Neutrophil (primary cell): Measurements from ENCODE around the gene MACF1.
"Not testable (repeated sequence)": the region's sequence is repeated elsewhere in the genome, so short reads cannot be mapped to it uniquely, and the experiment has no call there.

Experiments
- H3K27ac ChIP-seq: fragments of 200-600 bp; sonication (generic); 2 replicates; pipeline ENCODE4 v1.5.1; 2016; ENCODE audit warnings: mild to moderate bottlenecking, moderate library complexity
- H3K27me3 ChIP-seq: fragments of 200-600 bp; sonication (generic); 2 replicates; pipeline ENCODE4 v1.6.0; 2016; ENCODE audit warnings: mild to moderate bottlenecking
- H3K36me3 ChIP-seq: fragments of 200-600 bp; sonication (generic); 2 replicates; pipeline ENCODE4 v1.5.1; 2017
- H3K4me1 ChIP-seq, 2 experiments: fragments of 200-600 bp in 1 of 2; sonication (generic) in 1 of 2; 1 replicate in 1 of 2; 2 replicates in 1 of 2; pipeline versions ENCODE4 v1.5.1 to v1.6.1; 2013 to 2016; ENCODE audit warnings: low read depth in 1 of 2, low read length in 1 of 2, mild to moderate bottlenecking in 1 of 2, moderate library complexity in 1 of 2; ENCODE audit not compliant: control insufficient read depth in 1 of 2, insufficient read depth in 1 of 2
- H3K4me3 ChIP-seq, 2 experiments: fragments of 200-600 bp in 1 of 2; sonication (generic) in 1 of 2; 1 replicate in 1 of 2; 2 replicates in 1 of 2; pipeline ENCODE4 v1.5.1; 2013 to 2016; ENCODE audit warnings: low read depth in 1 of 2, low read length in 1 of 2, mild to moderate bottlenecking in 1 of 2, moderate library complexity in 1 of 2
- H3K9me3 ChIP-seq: fragments of 200-600 bp; sonication (generic); 2 replicates; pipeline ENCODE4 v1.5.1; 2016
- CTCF ChIP-seq: fragments of 200-600 bp; sonication (generic); IDR thresholded peaks from 2 replicates; pipeline ENCODE4 v1.5.1; 2016; ENCODE audit warnings: antibody characterized with exemption

MACF1 gene

DNA sequence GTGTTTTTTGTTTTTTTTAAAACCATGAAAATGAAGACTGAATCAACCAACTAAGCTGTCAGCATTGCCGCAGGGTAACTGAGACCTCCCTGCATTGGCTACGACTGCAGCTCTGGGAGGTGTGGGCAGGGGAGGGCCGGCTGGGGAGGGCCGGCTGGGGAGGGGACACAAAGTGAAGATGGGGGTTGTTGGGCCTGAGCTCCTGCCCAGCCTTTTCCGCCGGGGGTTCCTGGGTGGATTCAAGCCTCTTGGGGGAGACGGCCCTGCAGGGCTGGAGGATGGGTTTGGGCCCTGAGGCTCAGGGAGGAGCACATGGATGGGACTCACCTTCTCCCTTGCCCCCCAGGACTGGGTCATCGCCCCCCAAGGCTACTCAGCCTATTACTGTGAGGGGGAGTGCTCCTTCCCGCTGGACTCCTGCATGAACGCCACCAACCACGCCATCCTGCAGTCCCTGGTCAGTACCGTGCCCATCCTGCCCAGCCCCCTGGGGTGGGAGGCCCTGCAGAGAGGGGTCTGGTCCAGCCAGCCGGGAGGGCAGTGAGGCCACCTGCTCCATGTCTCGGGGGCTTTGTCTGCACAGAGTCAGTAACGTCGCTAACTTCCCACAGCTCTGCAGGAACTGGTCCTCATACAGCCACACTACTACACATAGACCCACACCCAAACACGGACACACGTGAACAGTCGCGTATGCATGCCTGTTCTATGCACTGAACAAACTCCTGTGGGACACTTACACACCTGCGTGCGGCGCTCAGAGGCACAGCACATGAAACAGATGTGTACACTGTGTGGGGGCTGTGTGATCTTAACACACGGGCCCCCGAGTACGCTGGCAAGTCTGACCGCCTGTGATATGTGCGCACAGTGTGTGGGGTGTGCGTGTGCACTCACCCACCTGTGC lies 318.4 kb downstream of the MACF1 start:
- Histone ChIP-seq H3K9me3 (no peaks in the 10 kb centered on the region), H3K36me3 (peaks cover 6% of the 10 kb centered on the region), H3K27ac (no peak overlapping the region), H3K4me3 (no peak overlapping the region), H3K4me1 (no peaks in the 10 kb centered on the region), H3K27me3 (no peaks in the 10 kb centered on the region)
- TF ChIP-seq CTCF, result no peak

GRCh38 chr1:39524171-39524570 lies 319.7 kb downstream of the MACF1 start:
- Histone ChIP-seq H3K36me3 (peaks cover 9% of the 10 kb centered on the region), H3K27me3 (no peaks in the 10 kb centered on the region), H3K9me3 (no peaks in the 10 kb centered on the region), H3K4me1 (no peaks in the 10 kb centered on the region), H3K27ac (no peak overlapping the region), H3K4me3 (no peak overlapping the region)
- no peak for TF ChIP-seq CTCF

DNA sequence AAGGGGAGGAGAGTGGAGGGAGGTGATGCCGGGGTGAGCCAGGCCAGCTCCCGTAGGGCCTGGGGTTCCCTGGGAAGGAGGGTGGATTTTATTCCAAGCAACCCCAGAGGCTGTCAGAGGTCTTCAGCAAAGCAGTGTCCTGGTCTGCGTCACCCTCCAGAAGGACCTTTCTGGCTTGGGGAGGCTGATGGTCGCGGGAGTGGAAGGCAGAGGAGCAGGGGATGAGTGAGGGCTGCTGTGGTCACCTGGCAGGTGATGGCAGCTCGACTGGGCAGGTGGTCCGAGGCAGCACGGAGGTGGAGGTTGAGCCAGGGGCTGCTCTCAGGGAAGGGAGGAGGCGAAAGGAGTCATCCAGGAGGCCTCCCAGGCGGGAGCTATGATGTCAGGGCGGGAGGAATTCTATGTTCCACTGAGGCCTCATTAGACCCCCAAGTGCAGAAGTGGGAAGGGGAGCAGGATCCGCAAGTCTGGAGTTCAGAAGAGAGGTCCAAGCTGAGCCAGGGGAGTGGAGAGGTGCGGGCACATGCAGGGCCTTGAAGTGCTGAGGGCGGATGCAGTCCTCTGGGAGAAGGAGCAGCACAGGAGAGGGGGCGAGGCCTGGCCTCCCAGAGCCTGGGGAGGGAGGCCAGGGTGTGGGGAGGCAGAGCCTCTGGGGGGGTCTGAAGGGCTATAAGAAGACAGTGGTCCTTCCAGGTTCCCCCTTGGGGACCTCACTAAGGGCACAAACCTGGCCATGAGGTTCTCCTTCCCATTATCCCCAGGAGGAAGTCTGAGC lies 320.3 kb downstream of the MACF1 start:
- H3K36me3 ChIP-seq, result peaks cover 9% of the 10 kb centered on the region
- H3K27me3 ChIP-seq, result no peaks in the 10 kb centered on the region
- H3K4me1 ChIP-seq, result peaks cover 0 to under 1% of the 10 kb centered on the region in 2 experiments
- H3K27ac ChIP-seq, result no peak overlapping the region
- H3K9me3 ChIP-seq, result no peaks in the 10 kb centered on the region
- no peak overlapping the region for H3K4me3 ChIP-seq
- no peak for TF ChIP-seq CTCF

DNA sequence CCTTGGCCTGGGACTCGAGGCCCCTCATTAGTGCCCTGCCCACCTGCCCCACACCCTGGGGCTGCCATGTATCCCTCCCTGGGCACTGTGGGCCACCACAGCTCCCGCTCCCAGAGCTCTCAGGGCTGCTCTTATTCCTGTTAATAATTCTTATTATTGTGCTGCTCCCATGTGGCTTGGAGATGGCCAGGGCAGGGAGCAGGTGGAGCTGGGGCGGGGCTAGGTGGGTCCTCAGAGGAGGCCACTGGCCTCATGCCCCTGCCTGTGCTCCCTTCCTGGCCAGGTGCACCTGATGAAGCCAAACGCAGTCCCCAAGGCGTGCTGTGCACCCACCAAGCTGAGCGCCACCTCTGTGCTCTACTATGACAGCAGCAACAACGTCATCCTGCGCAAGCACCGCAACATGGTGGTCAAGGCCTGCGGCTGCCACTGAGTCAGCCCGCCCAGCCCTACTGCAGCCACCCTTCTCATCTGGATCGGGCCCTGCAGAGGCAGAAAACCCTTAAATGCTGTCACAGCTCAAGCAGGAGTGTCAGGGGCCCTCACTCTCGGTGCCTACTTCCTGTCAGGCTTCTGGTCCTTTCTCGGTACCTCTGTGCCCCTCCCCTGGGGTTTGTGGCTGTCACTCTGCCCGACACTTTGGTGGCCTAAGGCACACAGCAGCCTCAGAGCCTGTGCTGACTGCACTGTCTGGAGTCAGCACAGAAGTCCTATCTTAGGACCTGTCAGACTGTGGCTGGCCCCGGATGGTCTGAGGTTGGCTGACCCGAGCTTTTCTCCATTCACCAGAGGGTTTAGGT lies 321.1 kb downstream of the MACF1 start:
- H3K36me3 ChIP-seq, result peaks cover 9% of the 10 kb centered on the region
- peaks cover 0 to 7% of the 10 kb centered on the region in 2 experiments for H3K4me1 ChIP-seq
- TF ChIP-seq CTCF, result no peak
- H3K4me3 ChIP-seq, result no peak overlapping the region
- no peaks in the 10 kb centered on the region for H3K9me3 ChIP-seq
- H3K27me3 ChIP-seq, result no peaks in the 10 kb centered on the region
- no peak overlapping the region for H3K27ac ChIP-seq

- H3K27ac ChIP-seq, result no peak overlapping the region
- H3K4me1 ChIP-seq, result peaks cover 0 to 7% of the 10 kb centered on the region in 2 experiments
- H3K27me3 ChIP-seq, result no peaks in the 10 kb centered on the region
- H3K4me3 ChIP-seq, result no peak overlapping the region
- no peaks in the 10 kb centered on the region for H3K9me3 ChIP-seq
- peaks cover 9% of the 10 kb centered on the region for H3K36me3 ChIP-seq
- TF ChIP-seq CTCF, result no peak
Measured at GRCh38 chr1:39526466-39527189, 322.1 kb downstream of the MACF1 start.

DNA sequence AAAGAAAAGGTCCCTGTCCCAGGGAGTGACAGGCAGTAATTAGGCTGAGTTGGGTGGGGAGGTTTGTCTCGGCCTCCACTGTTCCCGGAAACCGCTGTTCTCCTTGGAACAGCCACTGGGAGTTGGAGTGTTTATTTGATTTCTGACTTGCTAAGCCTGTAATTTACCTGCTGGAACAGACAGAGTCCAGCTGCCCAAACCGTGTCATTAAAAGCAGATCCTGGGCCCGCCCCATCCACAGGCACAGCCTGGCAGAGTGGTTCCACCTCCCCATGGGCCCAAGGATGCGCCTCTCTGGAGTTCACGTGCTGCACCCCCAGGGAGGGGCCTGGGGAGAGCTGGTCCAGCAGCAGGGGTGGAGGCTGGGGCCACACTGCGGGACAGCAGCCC lies 322.7 kb downstream of the MACF1 start:
- not testable (repeated sequence) for H3K27me3 ChIP-seq, H3K4me3 ChIP-seq, H3K36me3 ChIP-seq, H3K9me3 ChIP-seq, H3K27ac ChIP-seq, H3K4me1 ChIP-seq
